ENCODE measurements around the gene RHBG. TPM values are rescaled to one million over a fixed set of nuclear protein-coding genes. Genes with fewer than 3 reads are reported as not detected.

RHBG gene
- total RNA-seq, 2 experiments from 2014 or later, result not detected

DNA sequence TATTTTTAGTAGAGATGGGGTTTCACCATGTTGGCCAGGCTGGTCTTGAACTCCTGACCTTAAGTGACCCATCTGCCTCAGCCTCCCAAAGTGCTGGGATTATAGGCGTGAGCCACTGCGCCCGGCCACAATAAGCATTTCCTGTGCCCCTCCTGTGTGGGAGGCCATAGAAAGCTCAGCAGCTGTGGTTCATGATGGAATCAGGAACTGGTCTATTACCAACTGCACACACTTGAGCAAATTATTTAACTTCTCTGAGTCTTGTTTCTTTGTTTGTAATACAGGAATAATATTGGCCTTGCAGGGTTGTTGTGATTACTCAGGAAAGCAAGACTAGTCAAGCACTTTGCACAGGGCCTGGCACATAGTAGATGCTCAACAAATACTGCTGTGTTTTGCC is 15.0 kb downstream of the RHBG start:
- intact Hi-C loops (cut with DNase I, micrococcal nuclease), result no loop called here
- no peak for ATAC-seq (ENCODE audit: poor library complexity)
- no peak overlapping the region for H3K27ac ChIP-seq (ENCODE audit: low read depth in 1 of 2, low read length in 2 of 2)
- peaks cover 5 to 11% of the 10 kb centered on the region in 2 experiments for H3K27me3 ChIP-seq (ENCODE audit: control insufficient read depth in 1 of 2, insufficient read depth in 2 of 2, low read length in 2 of 2)
- no peak overlapping the region for H3K4me3 ChIP-seq (ENCODE audit: low read length)
- POLR2A ChIA-PET, result no interaction called here
- Mint-ChIP-seq H3K36me3 (ENCODE audit: low read depth) (no peaks in the 10 kb centered on the region), H3K4me3 (no peak overlapping the region), H3K9me3 (no peaks in the 10 kb centered on the region), H3K4me1 (ENCODE audit: low read depth) (peaks cover 12% of the 10 kb centered on the region), H3K27me3 (peaks cover 24% of the 10 kb centered on the region), H3K27ac (no peak overlapping the region)
- peaks cover 0 to 4% of the 10 kb centered on the region in 2 experiments for H3K9me3 ChIP-seq (ENCODE audit: control insufficient read depth in 1 of 2, insufficient read depth in 1 of 2, low read length in 2 of 2)
- peaks cover 13% of the 10 kb centered on the region for H3K4me1 ChIP-seq (ENCODE audit: insufficient read depth, low read length)
- no peak for DNase-seq
- CTCF ChIA-PET, result interaction anchor here (0.7 to 1.9 kb wide), 3 partner anchors 9 to 46 kb away, joined by 3 to 4 read pairs (median 4); no protein-coding TSS in a partner anchor
- TF ChIP-seq, protein P1, sequence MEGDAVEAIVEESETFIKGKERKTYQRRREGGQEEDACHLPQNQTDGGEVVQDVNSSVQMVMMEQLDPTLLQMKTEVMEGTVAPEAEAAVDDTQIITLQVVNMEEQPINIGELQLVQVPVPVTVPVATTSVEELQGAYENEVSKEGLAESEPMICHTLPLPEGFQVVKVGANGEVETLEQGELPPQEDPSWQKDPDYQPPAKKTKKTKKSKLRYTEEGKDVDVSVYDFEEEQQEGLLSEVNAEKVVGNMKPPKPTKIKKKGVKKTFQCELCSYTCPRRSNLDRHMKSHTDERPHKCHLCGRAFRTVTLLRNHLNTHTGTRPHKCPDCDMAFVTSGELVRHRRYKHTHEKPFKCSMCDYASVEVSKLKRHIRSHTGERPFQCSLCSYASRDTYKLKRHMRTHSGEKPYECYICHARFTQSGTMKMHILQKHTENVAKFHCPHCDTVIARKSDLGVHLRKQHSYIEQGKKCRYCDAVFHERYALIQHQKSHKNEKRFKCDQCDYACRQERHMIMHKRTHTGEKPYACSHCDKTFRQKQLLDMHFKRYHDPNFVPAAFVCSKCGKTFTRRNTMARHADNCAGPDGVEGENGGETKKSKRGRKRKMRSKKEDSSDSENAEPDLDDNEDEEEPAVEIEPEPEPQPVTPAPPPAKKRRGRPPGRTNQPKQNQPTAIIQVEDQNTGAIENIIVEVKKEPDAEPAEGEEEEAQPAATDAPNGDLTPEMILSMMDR (IDR thresholded peaks at IDR 0.05), result no peak
- H3K36me3 ChIP-seq (ENCODE audit: insufficient read depth, low read length), result no peaks in the 10 kb centered on the region

DNA sequence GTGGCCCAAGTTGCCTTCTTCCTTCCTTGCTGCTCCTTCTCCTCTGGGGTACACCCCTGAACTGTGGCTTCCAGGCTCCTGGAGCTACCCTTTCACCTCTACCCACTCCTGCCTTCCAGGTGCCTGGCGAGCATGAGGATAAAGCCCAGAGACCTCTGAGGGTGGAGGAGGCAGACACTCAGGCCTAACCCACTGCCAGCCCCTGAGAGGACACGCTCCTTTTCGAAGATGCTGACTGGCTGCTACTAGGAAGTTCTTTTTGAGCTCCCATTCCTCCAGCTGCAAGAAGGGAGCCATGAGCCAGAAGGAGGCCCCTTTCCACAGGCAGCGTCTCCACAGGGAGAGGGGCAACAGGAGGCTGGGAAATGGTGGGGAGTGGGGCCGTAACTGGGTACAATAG is 15.6 kb downstream of the RHBG start:
- ChIA-PET POLR2A (no interaction called here), CTCF (interaction anchor here (1.5 kb wide), 1 partner anchor 117 kb away, joined by 7 read pairs; no protein-coding TSS in a partner anchor)
- no peak overlapping the region for H3K4me3 ChIP-seq (ENCODE audit: low read length)
- no peak overlapping the region for H3K27ac ChIP-seq (ENCODE audit: low read depth in 1 of 2, low read length in 2 of 2)
- ATAC-seq (ENCODE audit: poor library complexity), result no peak
- no peak for DNase-seq
- H3K27ac Mint-ChIP-seq, result no peak overlapping the region
- H3K27me3 ChIP-seq (ENCODE audit: control insufficient read depth in 1 of 2, insufficient read depth in 2 of 2, low read length in 2 of 2), result peaks cover 12% of the 10 kb centered on the region in 2 experiments
- H3K36me3 Mint-ChIP-seq (ENCODE audit: low read depth), result no peaks in the 10 kb centered on the region
- peaks cover 30% of the 10 kb centered on the region for H3K27me3 Mint-ChIP-seq
- H3K4me1 Mint-ChIP-seq (ENCODE audit: low read depth), result peaks cover 12% of the 10 kb centered on the region
- H3K9me3 ChIP-seq (ENCODE audit: control insufficient read depth in 1 of 2, insufficient read depth in 1 of 2, low read length in 2 of 2), result peaks cover 0 to 4% of the 10 kb centered on the region in 2 experiments
- intact Hi-C loops (cut with DNase I, micrococcal nuclease), result loop anchor here (1.0 kb wide), 2 partner anchors 61 to 224 kb away; no protein-coding TSS in a partner anchor
- no peaks in the 10 kb centered on the region for H3K36me3 ChIP-seq (ENCODE audit: insufficient read depth, low read length)
- H3K4me3 Mint-ChIP-seq, result no peak overlapping the region
- H3K9me3 Mint-ChIP-seq, result no peaks in the 10 kb centered on the region
- peaks cover 13% of the 10 kb centered on the region for H3K4me1 ChIP-seq (ENCODE audit: insufficient read depth, low read length)
- TF ChIP-seq, protein P1 (IDR thresholded peaks at IDR 0.05), result no peak

DNA sequence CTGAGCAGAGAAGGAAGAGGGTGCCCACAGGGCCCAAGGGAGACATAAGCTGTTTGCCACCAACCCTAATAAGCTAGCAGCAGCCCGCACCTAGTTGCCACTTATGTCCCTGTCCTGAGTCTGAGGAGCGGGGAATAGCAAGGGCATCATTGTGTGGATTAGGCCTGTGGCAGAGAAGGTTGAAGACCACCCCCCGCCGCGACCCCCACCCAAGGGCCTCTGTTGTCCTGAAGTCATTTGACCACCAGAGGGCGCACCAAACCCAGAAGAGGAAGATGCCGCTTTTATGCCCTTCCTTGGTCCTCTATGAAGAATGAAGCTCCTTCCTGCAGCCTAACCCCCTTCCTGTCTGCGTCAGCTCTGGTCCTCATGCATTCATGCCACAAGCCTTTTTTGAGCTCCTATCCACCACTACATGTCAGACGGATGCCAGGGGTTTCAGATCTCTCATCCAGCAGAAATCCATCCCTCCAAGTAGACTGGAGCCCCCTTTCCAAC is 16.6 kb downstream of the RHBG start:
- H3K4me1 ChIP-seq (ENCODE audit: insufficient read depth, low read length), result peaks cover 13% of the 10 kb centered on the region
- H3K27ac Mint-ChIP-seq, result no peak overlapping the region
- ATAC-seq (ENCODE audit: poor library complexity), result peak; percentile 93
- POLR2A ChIA-PET, result interaction anchor here (0.7 to 2.4 kb wide), 12 partner anchors 9 to 115 kb away, joined by 3 to 31 read pairs (median 3); partner anchors contain the start of gene MEF2D
- peaks cover 0 to 4% of the 10 kb centered on the region in 2 experiments for H3K9me3 ChIP-seq (ENCODE audit: control insufficient read depth in 1 of 2, insufficient read depth in 1 of 2, low read length in 2 of 2)
- CTCF ChIA-PET, result interaction anchor here (0.6 to 2.7 kb wide), 42 partner anchors 8 to 436 kb away, joined by 3 to 106 read pairs (median 6); partner anchors contain the start of gene GPATCH4
- no peak overlapping the region for H3K4me3 ChIP-seq (ENCODE audit: low read length)
- H3K9me3 Mint-ChIP-seq, result no peaks in the 10 kb centered on the region
- no peak overlapping the region for H3K27ac ChIP-seq (ENCODE audit: low read depth in 1 of 2, low read length in 2 of 2)
- TF ChIP-seq, protein P1 (IDR thresholded peaks at IDR 0.05), result peak; percentile 90
- H3K36me3 Mint-ChIP-seq (ENCODE audit: low read depth), result no peaks in the 10 kb centered on the region
- peaks cover 16 to 18% of the 10 kb centered on the region in 2 experiments for H3K27me3 ChIP-seq (ENCODE audit: control insufficient read depth in 1 of 2, insufficient read depth in 2 of 2, low read length in 2 of 2)
- intact Hi-C loops (cut with DNase I, micrococcal nuclease), result loop anchor here (1.0 kb wide), 2 partner anchors 60 to 223 kb away; no protein-coding TSS in a partner anchor
- H3K4me3 Mint-ChIP-seq, result no peak overlapping the region
- H3K36me3 ChIP-seq (ENCODE audit: insufficient read depth, low read length), result no peaks in the 10 kb centered on the region
- DNase-seq, result peak; percentile 58 to 86 (median 74)
- peaks cover 39% of the 10 kb centered on the region for H3K27me3 Mint-ChIP-seq
- peaks cover 12% of the 10 kb centered on the region for H3K4me1 Mint-ChIP-seq (ENCODE audit: low read depth)

Data from CD4-positive, alpha-beta T cell (primary cell).